GM12873 (cell line): ENCODE data around the gene PHACTR1.

ENCODE experiments used
- TF ChIP-seq, protein P1 (sequence below): IDR thresholded peaks from 2 replicates; pipeline ENCODE4 v1.5.1; 2012; ENCODE audit warnings: low read depth, mild to moderate bottlenecking, moderate library complexity, low read length, control low read depth; ENCODE audit not compliant: insufficient read depth; ENCODE audit errors: missing control alignments

The PHACTR1 gene

DNA sequence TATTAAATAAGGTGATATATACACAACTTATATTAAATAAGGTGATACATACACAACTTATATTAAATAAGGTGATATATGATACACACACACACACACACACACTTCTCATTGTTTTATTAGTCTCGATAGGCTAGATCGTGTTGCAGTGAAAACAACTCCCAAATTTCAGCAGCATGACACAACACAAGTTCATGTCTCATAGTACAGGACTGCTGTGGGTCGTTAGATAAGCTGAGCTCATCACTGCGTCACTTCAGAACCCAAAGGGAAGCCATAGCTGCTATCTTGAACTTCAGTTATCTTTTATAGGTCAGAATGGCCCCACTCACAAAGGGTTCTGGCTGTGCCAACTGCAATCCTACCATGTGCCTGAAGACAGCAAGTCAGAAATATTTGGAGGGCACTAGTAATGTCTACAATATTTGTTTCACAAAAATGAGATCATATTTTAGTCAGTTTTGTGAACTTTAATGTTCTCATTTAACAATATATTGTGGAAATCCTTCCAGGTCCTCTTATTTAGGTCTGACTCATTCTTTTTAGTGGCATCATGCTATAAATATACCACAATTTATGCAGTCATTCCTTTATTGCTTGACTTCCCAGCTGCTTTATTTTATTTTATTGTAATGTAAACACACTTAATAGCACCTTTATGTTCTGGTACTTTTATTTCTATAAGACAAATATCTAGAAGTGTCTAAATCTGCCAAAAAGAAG lies 290.2 kb downstream of the PHACTR1 start:
- TF ChIP-seq, protein P1, sequence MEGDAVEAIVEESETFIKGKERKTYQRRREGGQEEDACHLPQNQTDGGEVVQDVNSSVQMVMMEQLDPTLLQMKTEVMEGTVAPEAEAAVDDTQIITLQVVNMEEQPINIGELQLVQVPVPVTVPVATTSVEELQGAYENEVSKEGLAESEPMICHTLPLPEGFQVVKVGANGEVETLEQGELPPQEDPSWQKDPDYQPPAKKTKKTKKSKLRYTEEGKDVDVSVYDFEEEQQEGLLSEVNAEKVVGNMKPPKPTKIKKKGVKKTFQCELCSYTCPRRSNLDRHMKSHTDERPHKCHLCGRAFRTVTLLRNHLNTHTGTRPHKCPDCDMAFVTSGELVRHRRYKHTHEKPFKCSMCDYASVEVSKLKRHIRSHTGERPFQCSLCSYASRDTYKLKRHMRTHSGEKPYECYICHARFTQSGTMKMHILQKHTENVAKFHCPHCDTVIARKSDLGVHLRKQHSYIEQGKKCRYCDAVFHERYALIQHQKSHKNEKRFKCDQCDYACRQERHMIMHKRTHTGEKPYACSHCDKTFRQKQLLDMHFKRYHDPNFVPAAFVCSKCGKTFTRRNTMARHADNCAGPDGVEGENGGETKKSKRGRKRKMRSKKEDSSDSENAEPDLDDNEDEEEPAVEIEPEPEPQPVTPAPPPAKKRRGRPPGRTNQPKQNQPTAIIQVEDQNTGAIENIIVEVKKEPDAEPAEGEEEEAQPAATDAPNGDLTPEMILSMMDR, result no peak

DNA sequence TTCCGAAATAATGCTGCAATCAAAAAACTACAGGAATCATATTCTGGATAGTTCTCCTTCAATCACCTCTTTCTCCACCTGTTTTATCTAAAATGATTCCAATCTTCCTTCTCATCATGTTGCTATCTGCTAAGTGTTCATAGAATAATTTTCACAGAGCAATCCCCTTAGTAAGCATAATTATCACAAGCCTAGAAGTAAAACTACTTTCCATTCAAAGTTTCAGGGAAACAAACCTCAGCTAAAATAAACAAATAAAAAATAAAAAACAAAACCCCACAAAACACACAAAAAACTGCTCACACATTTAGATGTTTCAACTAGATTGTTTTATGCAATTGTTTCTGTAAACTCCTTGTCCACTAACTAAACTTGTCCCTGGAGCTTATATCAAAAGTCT lies 291.2 kb downstream of the PHACTR1 start:
- TF ChIP-seq, protein P1, result no peak

DNA sequence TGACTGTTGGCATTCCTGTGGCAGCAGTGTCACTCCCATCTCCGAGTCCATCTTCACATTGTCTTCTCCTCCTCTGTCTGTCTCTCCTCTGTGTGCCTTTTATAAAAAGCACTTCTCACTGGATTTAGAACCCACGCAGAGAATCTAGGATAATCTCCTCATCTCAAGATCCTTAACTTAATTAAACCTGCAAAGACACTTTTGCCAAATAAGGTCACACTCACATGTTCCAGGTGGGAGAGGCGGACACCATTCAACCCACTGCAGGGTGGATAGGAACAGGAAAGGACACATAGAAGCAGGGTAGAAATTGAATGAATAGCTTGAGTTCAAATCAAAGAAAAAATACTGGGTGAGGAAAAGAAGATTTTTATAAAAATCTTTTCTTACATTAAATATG lies 292.5 kb downstream of the PHACTR1 start:
- TF ChIP-seq, protein P1, result no peak

DNA sequence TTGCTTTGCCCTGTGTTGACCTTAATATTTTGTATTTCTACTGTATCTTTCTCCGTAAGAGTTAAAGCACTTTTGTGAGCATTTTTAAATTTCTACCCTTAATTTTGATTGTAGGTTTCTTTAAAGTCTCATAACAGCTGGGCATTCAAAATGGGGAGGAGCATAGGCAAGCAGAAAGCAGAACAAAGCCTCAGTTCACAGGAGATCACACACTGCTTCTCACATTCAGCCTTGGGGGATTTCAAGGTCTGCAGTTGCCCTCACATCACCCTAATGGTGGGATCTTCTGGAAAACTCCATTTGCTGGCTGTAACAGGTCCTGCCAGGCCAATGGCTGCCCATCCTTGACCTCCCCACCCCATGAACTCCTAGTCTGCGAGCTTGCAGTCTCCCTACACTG lies 292.9 kb downstream of the PHACTR1 start:
- TF ChIP-seq, protein P1, result no peak

DNA sequence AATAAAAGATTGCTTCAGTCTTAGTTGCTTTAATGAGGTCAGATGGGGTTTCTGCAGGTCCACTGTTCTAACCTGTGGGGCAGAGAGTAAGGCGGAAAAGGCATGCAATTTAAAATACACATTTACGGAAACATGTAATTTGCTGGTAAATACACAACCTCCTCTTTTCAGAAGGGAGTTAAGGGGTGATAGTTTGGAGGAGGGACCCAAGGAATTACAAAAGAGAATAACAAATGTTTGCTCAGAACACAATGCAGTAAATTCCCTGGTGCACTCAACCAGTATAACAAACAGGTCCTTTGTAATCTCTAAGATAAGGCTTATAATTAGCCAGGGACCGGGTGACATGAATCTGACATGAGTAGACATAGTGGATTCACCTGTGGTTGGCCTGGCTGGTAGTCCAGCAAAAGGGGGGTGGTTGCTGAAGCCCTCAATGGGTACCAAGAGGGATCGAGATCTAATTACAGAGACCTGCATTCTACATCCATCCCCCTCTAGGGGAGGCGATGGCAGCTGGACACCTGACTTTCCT lies 295.1 kb downstream of the PHACTR1 start:
- TF ChIP-seq, protein P1, result no peak

DNA sequence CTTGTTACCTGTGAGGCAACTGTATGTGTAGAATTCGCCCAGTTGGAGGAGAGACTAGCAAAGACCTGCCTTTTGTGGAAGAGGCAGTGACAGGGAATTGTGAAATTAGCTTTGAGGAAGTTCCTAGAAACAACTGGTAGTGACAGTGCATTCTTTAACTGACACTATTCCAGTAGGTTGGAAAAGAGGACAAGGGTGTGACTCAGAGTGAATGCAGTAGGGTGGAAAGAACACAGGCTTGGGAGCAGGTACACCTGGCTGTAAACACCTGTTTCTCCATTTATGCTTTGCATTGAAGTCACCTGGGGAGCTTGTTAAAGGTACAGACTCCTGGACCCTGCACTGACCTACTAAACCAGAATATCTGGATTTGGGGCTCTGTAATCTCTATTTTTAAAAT lies 295.7 kb downstream of the PHACTR1 start:
- TF ChIP-seq, protein P1, result no peak

DNA sequence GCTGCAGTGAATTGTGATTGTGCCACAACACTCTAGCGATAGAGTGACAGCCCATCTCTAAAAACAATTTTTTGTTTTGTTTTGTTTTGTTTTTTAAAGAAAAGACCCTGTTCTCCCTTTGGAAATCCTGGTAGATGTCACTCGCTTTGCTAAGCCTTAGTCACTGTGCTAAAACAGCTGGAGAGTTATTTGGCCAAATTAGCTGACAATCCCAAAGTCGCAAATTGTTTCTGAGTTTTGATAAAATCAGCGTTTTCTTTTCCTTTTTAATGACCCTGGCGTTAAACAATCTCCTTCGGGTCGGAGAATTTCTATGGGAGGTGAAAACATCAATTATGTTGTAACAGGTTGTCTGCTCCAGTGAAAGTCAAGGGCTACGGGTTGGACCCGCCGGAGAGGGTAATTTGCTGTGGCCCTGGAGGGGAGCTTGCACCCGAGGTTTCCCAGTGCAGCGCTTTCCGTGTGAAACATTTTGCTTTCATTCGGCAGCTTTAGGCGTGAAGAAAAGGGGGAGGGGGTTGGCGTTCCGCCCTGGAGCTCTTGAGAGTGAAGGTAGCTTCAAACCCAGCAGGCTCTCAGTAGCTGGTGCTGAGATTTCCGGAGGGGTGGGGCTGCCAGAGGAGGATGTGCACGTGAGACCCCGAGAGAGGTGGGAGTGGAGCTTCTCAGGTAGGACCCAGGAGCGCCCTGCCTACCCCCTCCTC lies 296.6 kb downstream of the PHACTR1 start:
- TF ChIP-seq, protein P1, result no peak
